Osteocyte (in vitro differentiated cells): ENCODE data around the gene PRKG1. TPM values are rescaled to one million over a fixed set of nuclear protein-coding genes. Genes with fewer than 3 reads are reported as not detected.

Experiments used
- DNase-seq: peaks from one replicate; pipeline ENCODE4 v3.0.0; 2021; ENCODE audit warnings: mixed read lengths; ENCODE audit not compliant: unreplicated experiment; ENCODE audit errors: extremely low spot score
- H3K27ac Mint-ChIP-seq: one replicate; pipeline ENCODE4 v1.8.0; 2021; ENCODE audit warnings: mild to moderate bottlenecking, mixed read lengths; ENCODE audit not compliant: unreplicated experiment
- H3K27me3 Mint-ChIP-seq: one replicate; pipeline ENCODE4 v1.8.0; 2021; ENCODE audit warnings: mixed read lengths; ENCODE audit not compliant: unreplicated experiment
- H3K36me3 Mint-ChIP-seq: one replicate; pipeline ENCODE4 v1.8.0; 2021; ENCODE audit warnings: mixed read lengths; ENCODE audit not compliant: unreplicated experiment
- H3K4me1 Mint-ChIP-seq: one replicate; pipeline ENCODE4 v1.8.0; 2021; ENCODE audit warnings: mixed read lengths; ENCODE audit not compliant: unreplicated experiment
- H3K4me3 Mint-ChIP-seq: one replicate; pipeline ENCODE4 v1.8.0; 2021; ENCODE audit warnings: mild to moderate bottlenecking, moderate library complexity, mixed read lengths; ENCODE audit not compliant: unreplicated experiment
- H3K9me3 Mint-ChIP-seq: one replicate; pipeline ENCODE4 v1.8.0; 2021; ENCODE audit warnings: mixed read lengths; ENCODE audit not compliant: unreplicated experiment
- microRNA-seq: library from miRNA; unstranded; fragments of <30 nt; microRNA quantifications from one replicate; pipeline ENCODE4 v1.1.0, GENCODE V29; 2020; ENCODE audit not compliant: unreplicated experiment
- total RNA-seq: library from RNA; stranded (reverse); gene quantifications from 2 replicates; pipeline ENCODE4 v1.2.1, GENCODE V29; 2021
- TF ChIP-seq, protein P1 (sequence below): fragments of 200-600 bp; sonication (generic); IDR thresholded peaks from 2 replicates; pipeline ENCODE4 v1.5.0; 2021; ENCODE audit warnings: antibody characterized with exemption, mild to moderate bottlenecking, moderate library complexity

The PRKG1 gene
- total RNA-seq, 1 donor from 2014 or later, result 10.8 TPM

DNA sequence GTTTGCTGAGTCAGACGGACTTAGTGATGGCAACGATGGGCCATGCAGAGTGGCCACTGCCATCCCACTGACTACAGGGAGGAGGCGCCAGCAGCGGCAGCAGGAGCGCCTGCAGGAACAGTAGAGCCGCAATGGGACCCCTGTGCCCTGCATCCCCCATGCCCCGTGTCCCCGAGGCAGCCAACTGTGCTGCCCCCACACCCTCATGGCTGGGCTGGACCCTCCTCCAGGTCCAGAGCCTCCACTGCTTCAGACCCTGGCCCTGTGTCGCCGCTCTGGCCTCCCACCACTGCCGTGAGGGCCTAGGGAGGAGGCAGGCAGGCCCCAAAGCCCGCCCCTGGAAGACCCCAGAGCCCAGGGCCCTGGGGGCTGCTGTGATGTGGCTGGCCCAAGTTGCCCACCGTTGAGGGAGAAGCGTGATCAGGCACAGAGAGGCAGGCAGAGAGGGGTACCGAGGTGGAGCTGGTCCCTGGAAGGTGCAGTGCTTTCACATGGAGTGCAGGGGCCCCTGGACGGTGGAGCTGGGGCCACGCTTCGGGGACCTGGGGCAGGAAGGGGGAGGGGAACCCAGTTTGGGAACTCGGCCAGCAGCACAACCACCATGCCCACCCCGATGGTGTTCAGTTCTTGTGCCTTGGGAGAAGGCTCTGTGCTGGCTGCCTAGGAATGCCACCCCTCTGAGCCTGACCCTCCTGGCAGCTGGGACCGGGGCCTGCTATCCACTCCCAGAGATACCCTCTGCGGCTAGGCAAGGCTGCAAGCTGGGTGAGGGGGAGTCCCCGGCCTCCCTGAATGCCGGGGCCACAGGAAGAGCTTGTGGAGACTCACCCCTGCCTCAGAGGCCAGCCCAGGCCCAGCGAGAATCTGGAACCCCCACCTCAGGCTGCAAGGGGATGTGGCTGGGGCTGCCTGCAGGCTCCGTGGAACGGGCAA lies 1272.4 kb downstream of the PRKG1 start:
- no peaks in the 10 kb centered on the region for H3K27me3 Mint-ChIP-seq
- TF ChIP-seq, protein P1, sequence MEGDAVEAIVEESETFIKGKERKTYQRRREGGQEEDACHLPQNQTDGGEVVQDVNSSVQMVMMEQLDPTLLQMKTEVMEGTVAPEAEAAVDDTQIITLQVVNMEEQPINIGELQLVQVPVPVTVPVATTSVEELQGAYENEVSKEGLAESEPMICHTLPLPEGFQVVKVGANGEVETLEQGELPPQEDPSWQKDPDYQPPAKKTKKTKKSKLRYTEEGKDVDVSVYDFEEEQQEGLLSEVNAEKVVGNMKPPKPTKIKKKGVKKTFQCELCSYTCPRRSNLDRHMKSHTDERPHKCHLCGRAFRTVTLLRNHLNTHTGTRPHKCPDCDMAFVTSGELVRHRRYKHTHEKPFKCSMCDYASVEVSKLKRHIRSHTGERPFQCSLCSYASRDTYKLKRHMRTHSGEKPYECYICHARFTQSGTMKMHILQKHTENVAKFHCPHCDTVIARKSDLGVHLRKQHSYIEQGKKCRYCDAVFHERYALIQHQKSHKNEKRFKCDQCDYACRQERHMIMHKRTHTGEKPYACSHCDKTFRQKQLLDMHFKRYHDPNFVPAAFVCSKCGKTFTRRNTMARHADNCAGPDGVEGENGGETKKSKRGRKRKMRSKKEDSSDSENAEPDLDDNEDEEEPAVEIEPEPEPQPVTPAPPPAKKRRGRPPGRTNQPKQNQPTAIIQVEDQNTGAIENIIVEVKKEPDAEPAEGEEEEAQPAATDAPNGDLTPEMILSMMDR, result no peak
- H3K4me3 Mint-ChIP-seq, result no peak overlapping the region
- no peaks in the 10 kb centered on the region for H3K9me3 Mint-ChIP-seq
- DNase-seq, result no peak
- H3K36me3 Mint-ChIP-seq, result no peaks in the 10 kb centered on the region
- H3K4me1 Mint-ChIP-seq, result peaks cover 12% of the 10 kb centered on the region
- no peak overlapping the region for H3K27ac Mint-ChIP-seq

DNA sequence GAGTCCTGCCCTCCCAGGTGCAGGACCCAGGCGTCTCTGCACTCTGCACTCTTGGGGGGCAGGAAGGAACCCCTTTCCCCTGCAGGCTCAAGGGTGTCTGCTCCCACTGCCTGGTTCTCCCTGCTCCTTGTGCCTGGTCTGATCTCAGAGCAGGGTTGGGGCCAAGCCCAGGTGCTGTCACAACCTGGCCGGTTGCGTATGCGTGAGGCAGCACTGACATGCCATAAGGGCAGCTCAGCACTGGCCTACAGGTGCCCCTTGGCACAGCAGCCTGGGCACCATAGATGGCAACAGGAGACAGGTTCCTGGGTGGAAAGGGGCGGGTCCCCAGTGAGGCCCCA lies 1273.0 kb downstream of the PRKG1 start:
- TF ChIP-seq, protein P1, result no peak
- peaks cover 17% of the 10 kb centered on the region for H3K4me1 Mint-ChIP-seq
- H3K27ac Mint-ChIP-seq, result no peak overlapping the region
- H3K9me3 Mint-ChIP-seq, result no peaks in the 10 kb centered on the region
- no peak for DNase-seq
- H3K4me3 Mint-ChIP-seq, result no peak overlapping the region
- no peaks in the 10 kb centered on the region for H3K27me3 Mint-ChIP-seq
- no peaks in the 10 kb centered on the region for H3K36me3 Mint-ChIP-seq

Small RNA genes within 50 kb of the gene (microRNA-seq; reads per million reads assigned to microRNA genes)
- not detected for gene MIR605

Other genes with a start within 250 kb of the PRKG1 start
- gene A1CF, start 188.9 kb upstream of the PRKG1 start, total RNA-seq, result not detected in 2 replicates